ENCODE measurements around the gene CELA2A. TPM values are rescaled to one million over a fixed set of nuclear protein-coding genes. Genes with fewer than 3 reads are reported as not detected.
"Not testable (repeated sequence)": the region's sequence is repeated elsewhere in the genome, so short reads cannot be mapped to it uniquely, and the experiment has no call there.

Gene CELA2A
- total RNA-seq, 1 donor from 2014 or later = not detected

- H3K9me3 Mint-ChIP-seq = no peaks in the 10 kb centered on the region
- no peak overlapping the region for H3K27ac Mint-ChIP-seq
- TF ChIP-seq CTCF (IDR thresholded peaks at IDR 0.05; ENCODE audit: unreplicated experiment) = no peak
- no peaks in the 10 kb centered on the region for H3K36me3 Mint-ChIP-seq
- H3K4me1 Mint-ChIP-seq = peaks cover 3% of the 10 kb centered on the region
- no peak for DNase-seq (ENCODE audit: low spot score in 2 of 2, unreplicated experiment in 2 of 2)
- peaks cover 9% of the 10 kb centered on the region for H3K27me3 Mint-ChIP-seq (ENCODE audit: low read depth)
- no peak overlapping the region for H3K4me3 Mint-ChIP-seq
Measured at GRCh38 chr1:15465674-15466073, 9.1 kb downstream of the CELA2A start.

GRCh38 chr1:15466955-15467625 is 10.6 kb downstream of the CELA2A start:
- H3K4me1 Mint-ChIP-seq; H3K4me3 Mint-ChIP-seq; H3K9me3 Mint-ChIP-seq; DNase-seq (ENCODE audit: low spot score in 2 of 2, unreplicated experiment in 2 of 2); H3K27ac Mint-ChIP-seq; H3K27me3 Mint-ChIP-seq (ENCODE audit: low read depth); H3K36me3 Mint-ChIP-seq: not testable (repeated sequence)

- H3K4me3 Mint-ChIP-seq = no peak overlapping the region
- peaks cover 10% of the 10 kb centered on the region for H3K27me3 Mint-ChIP-seq (ENCODE audit: low read depth)
- H3K4me1 Mint-ChIP-seq = peaks cover 2% of the 10 kb centered on the region
- no peaks in the 10 kb centered on the region for H3K36me3 Mint-ChIP-seq
- peaks cover 3% of the 10 kb centered on the region for H3K9me3 Mint-ChIP-seq
- DNase-seq (ENCODE audit: low spot score in 2 of 2, unreplicated experiment in 2 of 2) = no peak
- no peak overlapping the region for H3K27ac Mint-ChIP-seq
- no peak for TF ChIP-seq CTCF (IDR thresholded peaks at IDR 0.05; ENCODE audit: unreplicated experiment)
Measured at GRCh38 chr1:15468145-15468544, 11.6 kb downstream of the CELA2A start.

- Mint-ChIP-seq H3K4me3 (no peak overlapping the region), H3K36me3 (no peaks in the 10 kb centered on the region)
Measured at GRCh38 chr1:15469361-15469760, 12.8 kb downstream of the CELA2A start.

GRCh38 chr1:15469821-15470448 is 13.4 kb downstream of the CELA2A start:
- not testable (repeated sequence) for H3K4me3 Mint-ChIP-seq; H3K36me3 Mint-ChIP-seq; DNase-seq (ENCODE audit: low spot score in 2 of 2, unreplicated experiment in 2 of 2); H3K27me3 Mint-ChIP-seq (ENCODE audit: low read depth); H3K4me1 Mint-ChIP-seq; H3K9me3 Mint-ChIP-seq; H3K27ac Mint-ChIP-seq

More at GRCh38 chr1:15469361-15469760, 12.8 kb downstream of the CELA2A start:
- DNase-seq (ENCODE audit: low spot score in 2 of 2, unreplicated experiment in 2 of 2) = no peak
- Mint-ChIP-seq H3K9me3 (peaks cover 3% of the 10 kb centered on the region), H3K4me1 (no peaks in the 10 kb centered on the region), H3K27me3 (ENCODE audit: low read depth) (peaks cover 7% of the 10 kb centered on the region), H3K27ac (no peak overlapping the region)
- TF ChIP-seq CTCF (IDR thresholded peaks at IDR 0.05; ENCODE audit: unreplicated experiment) = no peak

- DNase-seq (ENCODE audit: low spot score in 2 of 2, unreplicated experiment in 2 of 2); H3K27me3 Mint-ChIP-seq (ENCODE audit: low read depth); H3K4me3 Mint-ChIP-seq; H3K36me3 Mint-ChIP-seq; H3K4me1 Mint-ChIP-seq; H3K9me3 Mint-ChIP-seq; H3K27ac Mint-ChIP-seq: not testable (repeated sequence)
Measured at GRCh38 chr1:15471067-15471466, 14.5 kb downstream of the CELA2A start.

GRCh38 chr1:15471723-15472122 is 15.2 kb downstream of the CELA2A start:
- not testable (repeated sequence) for H3K36me3 Mint-ChIP-seq; H3K27me3 Mint-ChIP-seq (ENCODE audit: low read depth); H3K4me1 Mint-ChIP-seq; H3K4me3 Mint-ChIP-seq; H3K27ac Mint-ChIP-seq; DNase-seq (ENCODE audit: low spot score in 2 of 2, unreplicated experiment in 2 of 2); H3K9me3 Mint-ChIP-seq

All from mesothelial cell of epicardium (in vitro differentiated cells).